Activated CD8-positive, alpha-beta memory T cell treated with anti-CD3 and anti-CD28 coated beads for 24 hours (primary cell): ENCODE measurements around the gene ZNF680.
"Not testable (repeated sequence)": the region's sequence is repeated elsewhere in the genome, so short reads cannot be mapped to it uniquely, and the experiment has no call there.

Experiments
- DNase-seq: peaks from one replicate; pipeline ENCODE4 v3.0.0-alpha.2; 2020

ZNF680 gene

GRCh38 chr7:64554188-64554587 lies 8.7 kb downstream of the ZNF680 start:
- not testable (repeated sequence) for DNase-seq

- no peak for DNase-seq
Measured at GRCh38 chr7:64551375-64552142, 11.3 kb downstream of the ZNF680 start.

- DNase-seq, result no peak
Measured at GRCh38 chr7:64544010-64544409, 18.9 kb downstream of the ZNF680 start.

- DNase-seq, result no peak
Measured at GRCh38 chr7:64541438-64542359, 21.2 kb downstream of the ZNF680 start.

- DNase-seq, result no peak
Measured at GRCh38 chr7:64533756-64534155, 29.1 kb downstream of the ZNF680 start.

GRCh38 chr7:64528770-64529169 lies 34.1 kb downstream of the ZNF680 start:
- DNase-seq, result no peak

GRCh38 chr7:64521409-64521984 lies 41.4 kb downstream of the ZNF680 start:
- no peak for DNase-seq

- no peak for DNase-seq
Measured at GRCh38 chr7:64516451-64516850, 46.4 kb downstream of the ZNF680 start.

- DNase-seq, result no peak
Measured at GRCh38 chr7:64515781-64516180, 47.1 kb downstream of the ZNF680 start.

- DNase-seq, result no peak
Measured at GRCh38 chr7:64515330-64515729, 47.5 kb downstream of the ZNF680 start.

- no peak for DNase-seq
Measured at GRCh38 chr7:64509583-64509982, 53.3 kb downstream of the ZNF680 start.

GRCh38 chr7:64504581-64505120 lies 58.2 kb downstream of the ZNF680 start:
- no peak for DNase-seq

- no peak for DNase-seq
Measured at GRCh38 chr7:64498270-64498669, 64.6 kb downstream of the ZNF680 start.

- DNase-seq, result no peak
Measured at GRCh38 chr7:64494912-64495461, 67.9 kb downstream of the ZNF680 start.

- DNase-seq, result no peak
Measured at GRCh38 chr7:64485623-64486022, 77.2 kb downstream of the ZNF680 start.
